Measurements from ENCODE around the gene HEPN1.

Gene HEPN1

GRCh38 chr11:124884869-124885479 is 34.1 kb upstream of the HEPN1 start:
- no peak for DNase-seq (ENCODE audit: low read depth in 2 of 2)

- no peak for DNase-seq (ENCODE audit: low read depth in 2 of 2)
Observed at GRCh38 chr11:124886476-124886875, 32.6 kb upstream of the HEPN1 start.

GRCh38 chr11:124886978-124887666 is 31.9 kb upstream of the HEPN1 start:
- DNase-seq (ENCODE audit: low read depth in 2 of 2), result no peak

- DNase-seq (ENCODE audit: low read depth in 2 of 2), result no peak
Observed at GRCh38 chr11:124887667-124888013, 31.4 kb upstream of the HEPN1 start.

- no peak for DNase-seq (ENCODE audit: low read depth in 2 of 2)
Observed at GRCh38 chr11:124889191-124890091, 29.6 kb upstream of the HEPN1 start.

GRCh38 chr11:124890151-124890550 is 28.9 kb upstream of the HEPN1 start:
- no peak for DNase-seq (ENCODE audit: low read depth in 2 of 2)

- DNase-seq (ENCODE audit: low read depth in 2 of 2), result no peak
Observed at GRCh38 chr11:124890683-124891372, 28.2 kb upstream of the HEPN1 start.

GRCh38 chr11:124891373-124891861 is 27.6 kb upstream of the HEPN1 start:
- no peak for DNase-seq (ENCODE audit: low read depth in 2 of 2)

GRCh38 chr11:124892146-124892545 is 26.9 kb upstream of the HEPN1 start:
- DNase-seq (ENCODE audit: low read depth in 2 of 2), result no peak

- DNase-seq (ENCODE audit: low read depth in 2 of 2), result no peak
Observed at GRCh38 chr11:124892750-124893454, 26.1 kb upstream of the HEPN1 start.

GRCh38 chr11:124893781-124894401 is 25.2 kb upstream of the HEPN1 start:
- no peak for DNase-seq (ENCODE audit: low read depth in 2 of 2)

- no peak for DNase-seq (ENCODE audit: low read depth in 2 of 2)
Observed at GRCh38 chr11:124894606-124895430, 24.2 kb upstream of the HEPN1 start.

GRCh38 chr11:124895471-124895971 is 23.5 kb upstream of the HEPN1 start:
- no peak for DNase-seq (ENCODE audit: low read depth in 2 of 2)

GRCh38 chr11:124896071-124896750 is 22.8 kb upstream of the HEPN1 start:
- no peak for DNase-seq (ENCODE audit: low read depth in 2 of 2)

GRCh38 chr11:124896821-124897391 is 22.1 kb upstream of the HEPN1 start:
- no peak for DNase-seq (ENCODE audit: low read depth in 2 of 2)

- no peak for DNase-seq (ENCODE audit: low read depth in 2 of 2)
Observed at GRCh38 chr11:124897674-124898262, 21.3 kb upstream of the HEPN1 start, which contains the start of gene ROBO4. ROBO4 (minus strand) TSS chr11:124897865; CDS start chr11:124897795, 70 bp downstream.

GRCh38 chr11:124898263-124898680 is 20.8 kb upstream of the HEPN1 start:
- DNase-seq (ENCODE audit: low read depth in 2 of 2), result no peak

GRCh38 chr11:124898711-124899110 is 20.3 kb upstream of the HEPN1 start:
- no peak for DNase-seq (ENCODE audit: low read depth in 2 of 2)
